NCI-H2081 treated with DMSO at 0.1 percent for 48 hours (cell line): Measurements from ENCODE around the gene LCP1.

Experiments used
- DNase-seq: peaks from one replicate; lab custom pipeline; 2025; lab: John Stamatoyannopoulos, UW

Gene LCP1

DNA sequence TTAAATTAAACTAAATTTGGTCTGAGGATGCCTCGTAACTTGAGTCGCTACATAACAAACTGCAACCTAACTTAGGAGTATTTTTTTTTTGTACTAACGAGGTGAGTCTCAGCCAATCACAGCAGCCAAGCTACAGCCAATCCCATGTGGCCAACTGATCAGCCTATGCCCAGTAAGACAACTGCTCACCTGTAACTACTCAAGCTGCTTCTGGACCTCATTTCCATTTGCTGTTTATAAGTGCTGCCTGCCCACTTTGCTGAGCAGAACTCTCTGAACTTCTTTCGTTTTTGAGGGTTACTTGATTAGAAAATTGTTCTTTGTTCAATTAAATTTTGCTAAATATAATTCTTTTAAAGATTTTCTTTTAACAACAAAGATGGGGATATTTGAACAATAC is 81.0 kb downstream of the LCP1 start:
- DNase-seq = no peak

DNA sequence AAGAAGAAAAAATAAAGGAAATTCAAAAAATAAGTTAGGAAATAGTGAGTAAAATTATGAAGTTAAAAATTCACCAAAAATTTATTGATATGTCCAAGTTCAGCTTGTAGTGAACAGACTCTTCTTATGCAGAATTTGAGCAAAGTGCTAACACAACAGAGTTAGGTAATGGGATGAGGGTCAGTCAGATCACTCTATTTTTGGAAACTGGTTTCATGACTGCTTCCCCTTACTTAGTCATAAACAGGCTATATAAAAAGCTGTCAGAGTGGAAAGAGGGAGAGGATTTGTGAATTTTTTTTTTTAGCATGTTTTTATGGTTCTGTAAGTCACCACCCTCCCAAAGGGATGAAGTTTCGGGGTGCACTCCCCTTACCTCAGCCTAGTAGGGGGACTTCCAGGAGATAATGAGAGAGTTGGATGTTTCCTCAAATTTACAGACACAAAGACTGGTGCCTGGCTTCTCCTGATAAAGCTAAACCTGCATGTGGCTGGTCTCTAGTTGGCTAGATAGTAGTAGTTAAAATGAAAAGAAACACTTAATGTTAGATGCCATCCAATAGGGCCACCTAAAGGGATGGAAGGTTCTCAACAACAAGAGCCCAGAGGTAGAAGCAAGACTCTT is 81.7 kb downstream of the LCP1 start:
- no peak for DNase-seq

DNA sequence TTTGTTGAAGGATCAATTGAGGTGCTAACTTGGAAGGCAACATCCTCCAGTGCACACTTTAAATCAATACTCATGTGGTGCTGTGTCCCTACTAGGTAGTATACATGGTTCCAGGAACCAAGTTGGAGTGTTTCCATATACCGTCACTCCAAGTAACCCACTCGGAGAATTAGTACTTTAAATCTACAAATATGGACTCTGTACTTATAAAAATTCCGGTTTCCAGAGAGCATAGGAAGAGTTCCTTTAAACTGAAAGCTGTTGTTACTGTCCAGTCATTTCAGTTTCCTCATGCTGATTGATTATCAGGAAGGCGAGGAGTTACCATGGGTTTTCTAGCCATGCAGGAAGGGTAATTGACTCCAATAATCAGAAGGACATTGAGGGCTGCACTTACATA is 84.3 kb downstream of the LCP1 start:
- no peak for DNase-seq

DNA sequence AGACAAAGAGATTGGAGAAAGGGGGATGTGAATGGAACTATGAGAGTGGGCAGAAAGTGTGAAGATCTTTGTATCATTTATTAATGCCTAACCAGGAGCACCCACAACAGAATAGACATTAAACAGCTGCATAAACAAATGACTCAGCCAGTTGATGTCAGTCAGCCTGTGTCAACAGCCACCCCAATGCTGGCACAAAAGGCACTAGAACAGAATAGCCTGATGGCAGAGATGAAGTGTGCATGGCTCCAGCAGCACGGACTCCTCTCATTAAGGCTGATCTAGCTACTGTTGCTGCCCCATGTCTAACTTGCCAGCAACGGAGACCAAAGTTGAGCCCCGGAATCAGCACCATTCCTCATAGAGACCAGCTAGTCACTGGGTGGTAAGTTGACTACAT is 85.0 kb downstream of the LCP1 start:
- DNase-seq = no peak

DNA sequence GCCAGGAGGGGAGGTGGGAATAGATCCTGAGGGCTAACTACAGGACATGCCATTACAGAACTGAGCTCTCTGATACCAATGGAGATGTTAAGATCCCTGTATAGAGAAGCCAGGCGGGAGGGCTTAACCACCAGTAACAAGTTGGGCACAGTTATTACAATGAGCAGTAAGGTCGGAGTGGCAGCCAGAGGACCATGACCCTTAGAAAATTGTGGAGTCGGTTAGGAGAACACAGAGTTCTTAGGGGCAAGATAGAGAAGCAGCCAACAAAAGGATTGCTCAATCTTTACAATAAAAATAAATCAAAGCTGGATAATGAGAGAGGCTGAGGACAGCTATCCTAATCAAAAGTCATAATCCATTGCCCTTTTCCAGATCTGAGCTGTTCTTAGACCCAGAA is 87.5 kb downstream of the LCP1 start:
- DNase-seq = no peak

DNA sequence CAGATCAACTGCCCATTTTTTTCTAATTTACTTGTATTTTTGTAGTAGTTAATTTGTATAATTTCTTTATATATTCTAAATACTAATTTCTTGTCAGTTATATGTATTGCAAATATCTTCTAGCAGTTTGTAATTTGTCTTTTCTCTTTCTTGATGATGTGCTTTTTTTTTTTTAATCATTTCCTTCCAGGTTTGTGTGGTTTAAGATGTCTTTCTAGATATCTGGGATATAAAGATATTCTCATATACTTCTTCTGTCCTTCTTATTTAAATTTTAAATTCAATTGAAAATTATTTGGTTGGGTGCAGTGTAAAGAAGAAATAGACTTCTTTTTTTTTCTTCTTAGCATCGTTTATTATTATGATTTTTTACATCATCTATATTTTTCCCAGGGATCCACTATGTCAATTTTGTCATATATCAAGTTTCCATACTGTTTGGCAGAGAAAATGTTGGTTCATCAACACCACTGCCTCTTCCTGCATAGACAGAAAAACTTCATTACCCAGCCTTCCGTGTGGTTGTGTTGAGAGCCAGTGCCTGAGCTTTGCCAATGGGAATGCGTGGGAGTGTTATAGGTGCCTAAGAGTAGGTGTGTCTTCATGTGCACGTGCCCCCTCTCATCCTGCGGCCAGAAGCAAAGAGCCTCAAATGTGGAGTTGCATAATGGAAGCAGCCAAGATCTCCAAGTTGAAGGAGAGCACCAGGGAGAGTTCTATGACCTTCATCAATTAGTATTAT is 93.0 kb downstream of the LCP1 start:
- no peak for DNase-seq

DNA sequence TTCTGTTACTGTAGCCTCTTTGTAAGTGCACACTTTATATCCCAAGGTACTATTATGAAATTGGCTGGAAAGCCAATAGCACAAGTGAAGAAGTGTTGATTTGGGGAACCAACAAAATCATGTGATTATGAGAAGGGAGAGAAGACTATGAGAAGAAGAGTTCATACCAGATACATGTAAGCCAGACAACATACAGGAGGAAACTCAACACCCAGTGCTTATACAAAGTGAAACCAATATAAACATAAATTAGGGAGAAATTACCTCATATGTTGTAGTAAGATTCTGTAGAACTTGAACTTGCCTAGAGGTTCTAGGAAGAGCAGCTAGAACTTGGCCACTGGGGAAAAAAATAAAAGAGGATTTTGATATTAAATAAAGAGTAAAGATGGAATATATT is 94.5 kb downstream of the LCP1 start:
- DNase-seq = no peak

DNA sequence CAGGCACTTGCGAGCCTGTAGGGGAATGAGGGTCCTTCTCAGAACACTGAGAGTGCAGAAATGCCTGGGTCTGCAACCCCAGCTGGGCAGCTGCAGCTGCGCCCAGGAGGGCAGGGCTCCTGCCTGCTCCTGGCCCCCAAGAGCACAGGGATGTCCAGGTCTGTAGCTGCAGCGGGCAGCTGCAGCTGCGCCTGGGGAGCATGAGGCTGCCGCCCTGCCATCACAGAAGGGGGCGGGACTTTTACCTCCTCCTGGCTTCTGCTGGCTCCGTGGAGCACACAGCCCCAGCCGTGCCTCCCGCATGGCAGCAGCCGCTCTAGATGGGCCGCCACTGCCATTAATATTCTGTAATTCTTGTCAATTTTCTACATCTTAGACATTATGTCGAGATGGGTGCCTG is 95.0 kb downstream of the LCP1 start:
- no peak for DNase-seq

DNA sequence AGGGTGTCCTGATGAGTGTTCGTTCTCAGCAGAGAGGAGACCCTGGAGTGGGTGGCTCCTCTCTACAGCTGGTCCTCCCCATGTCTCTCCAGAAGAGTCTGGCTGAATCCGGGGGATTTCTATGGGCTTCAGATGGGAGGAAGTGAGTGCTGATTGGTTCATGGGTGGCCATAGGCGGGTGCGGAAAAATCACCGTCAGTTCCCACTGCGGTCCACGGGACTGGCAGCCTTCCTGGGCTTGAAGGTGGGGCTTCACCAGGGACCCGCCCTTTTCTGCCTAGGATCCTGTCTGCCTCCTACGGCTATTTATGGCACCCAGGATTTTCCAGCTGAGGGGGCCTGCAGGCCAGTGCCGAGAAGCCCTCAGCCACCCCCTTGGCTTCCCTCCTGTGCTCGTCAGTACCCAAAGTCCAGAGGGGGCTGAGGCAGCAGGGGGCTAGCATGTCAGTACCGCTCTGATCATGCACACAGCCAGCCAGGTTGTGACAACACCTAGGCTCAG is 95.5 kb downstream of the LCP1 start:
- no peak for DNase-seq

DNA sequence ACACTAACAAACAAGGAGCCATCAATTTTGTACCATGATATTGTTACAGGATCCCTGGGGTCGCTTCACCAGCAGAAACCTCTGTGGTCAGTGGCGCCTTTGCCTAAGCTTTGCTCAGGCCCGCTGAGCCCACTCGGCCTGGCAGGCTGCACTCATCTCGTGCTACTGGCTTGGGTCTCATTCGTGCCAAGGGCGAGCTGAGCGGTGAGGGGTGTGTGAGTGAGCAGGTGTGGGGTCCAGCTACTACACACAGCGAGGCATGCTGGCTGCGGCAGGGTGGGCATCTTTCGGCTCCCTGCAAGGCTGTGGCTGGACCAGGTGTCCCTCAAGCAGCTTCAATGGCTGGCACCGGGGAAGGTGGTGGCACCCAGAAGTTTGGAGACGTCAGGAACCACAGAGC is 96.2 kb downstream of the LCP1 start:
- DNase-seq = no peak

DNA sequence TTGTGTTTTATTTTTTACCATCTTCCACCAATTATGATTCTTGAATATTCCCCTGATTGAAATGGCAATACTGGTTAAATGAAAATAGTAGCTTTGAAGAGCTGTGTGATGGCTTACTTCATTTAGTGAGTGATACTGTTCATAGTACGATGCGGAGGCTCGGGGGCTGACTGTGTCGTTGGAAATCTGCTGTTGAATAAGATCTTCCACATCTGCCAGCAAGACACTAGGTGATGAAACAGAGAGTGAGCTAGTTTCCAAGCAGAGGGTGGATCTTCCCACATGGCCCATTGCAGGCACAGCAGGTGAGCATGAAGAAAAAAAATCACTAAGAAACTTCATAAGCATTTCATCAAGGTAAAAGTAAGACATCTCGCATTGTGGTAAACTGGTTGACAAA is 99.7 kb downstream of the LCP1 start:
- no peak for DNase-seq

DNA sequence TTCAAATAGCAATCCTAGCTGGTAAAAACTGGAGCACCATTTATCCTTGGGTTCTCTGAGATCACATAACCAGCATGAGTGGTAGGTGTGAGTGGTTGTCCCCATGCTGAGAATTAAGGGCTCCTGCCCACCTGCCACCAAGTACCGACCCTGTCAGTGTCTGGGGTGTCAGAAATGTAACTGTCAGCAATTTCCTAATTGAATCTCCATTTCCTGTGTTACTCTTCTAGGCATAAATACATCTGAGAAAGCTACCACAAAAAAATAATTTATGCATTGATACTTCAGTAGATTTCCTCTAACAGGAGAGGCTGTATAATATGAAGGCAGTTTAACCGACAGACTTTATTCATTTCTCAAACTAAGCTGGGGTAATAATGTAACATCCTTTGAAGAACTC is 102.2 kb downstream of the LCP1 start:
- no peak for DNase-seq

DNA sequence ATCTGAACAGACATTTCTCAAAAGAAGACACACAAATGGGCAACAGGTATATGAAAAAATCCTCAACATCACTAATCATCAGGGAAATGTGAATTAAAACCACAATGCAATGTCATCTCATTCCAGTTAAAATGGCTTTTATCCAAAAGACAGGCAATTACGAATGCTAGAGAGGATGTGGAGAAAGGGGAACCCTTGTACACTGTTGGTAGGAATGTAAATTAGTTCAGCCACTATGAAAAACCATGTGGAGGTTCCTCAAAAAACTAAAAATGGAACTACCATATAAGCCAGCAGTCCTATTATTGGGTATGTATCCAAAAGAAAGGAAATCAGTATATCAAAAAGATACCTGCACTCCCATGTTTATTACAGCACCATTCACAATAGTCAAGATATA is 104.7 kb downstream of the LCP1 start:
- DNase-seq = no peak

DNA sequence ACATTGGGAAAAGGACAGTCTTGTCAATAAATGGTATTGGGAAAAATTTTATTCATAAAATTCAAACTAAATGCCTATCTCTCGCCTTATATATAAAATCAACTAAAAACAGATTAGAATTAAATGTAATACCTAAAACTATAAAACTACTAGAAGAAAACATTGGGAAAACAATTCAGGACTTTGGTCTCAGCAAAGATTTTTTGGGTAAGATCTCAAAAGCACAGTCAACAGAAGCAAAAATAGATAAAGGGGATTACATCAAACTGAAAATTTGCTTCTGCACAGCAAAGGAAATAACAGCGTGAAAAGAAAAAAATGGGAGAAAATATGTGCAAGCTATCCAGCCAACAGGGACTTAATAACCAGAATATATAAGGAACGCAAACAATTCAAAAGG is 105.2 kb downstream of the LCP1 start:
- no peak for DNase-seq
